ENCODE data around the gene USP12.

Gene USP12

GRCh38 chr13:27138457-27139093 is 33.0 kb downstream of the USP12 start:
- no peak for DNase-seq
- H3K27me3 Mint-ChIP-seq (ENCODE audit: low read depth, poor library complexity): peaks cover 2% of the 10 kb centered on the region
- H3K4me3 Mint-ChIP-seq: no peak overlapping the region
- H3K36me3 Mint-ChIP-seq (ENCODE audit: low read depth): peaks cover 35% of the 10 kb centered on the region
- H3K27ac Mint-ChIP-seq: peak overlapping the region; percentile 84
- H3K4me1 Mint-ChIP-seq: peaks cover 9% of the 10 kb centered on the region
- peaks cover 37% of the 10 kb centered on the region for H3K9me3 Mint-ChIP-seq
- TF ChIP-seq CTCF (IDR thresholded peaks at IDR 0.05): no peak

GRCh38 chr13:27137759-27138158 is 33.9 kb downstream of the USP12 start:
- no peaks in the 10 kb centered on the region for H3K27me3 Mint-ChIP-seq (ENCODE audit: low read depth, poor library complexity)
- no peak for TF ChIP-seq CTCF (IDR thresholded peaks at IDR 0.05)
- peaks cover 9% of the 10 kb centered on the region for H3K4me1 Mint-ChIP-seq
- no peak overlapping the region for H3K4me3 Mint-ChIP-seq
- H3K36me3 Mint-ChIP-seq (ENCODE audit: low read depth): peaks cover 32% of the 10 kb centered on the region
- DNase-seq: peak; percentile 5
- peak overlapping the region; percentile 84 for H3K27ac Mint-ChIP-seq
- peaks cover 29% of the 10 kb centered on the region for H3K9me3 Mint-ChIP-seq

- peak overlapping the region; percentile 64 for H3K27ac Mint-ChIP-seq
- H3K4me1 Mint-ChIP-seq: peaks cover 9% of the 10 kb centered on the region
- H3K9me3 Mint-ChIP-seq: peaks cover 29% of the 10 kb centered on the region
- no peak overlapping the region for H3K4me3 Mint-ChIP-seq
- no peak for TF ChIP-seq CTCF (IDR thresholded peaks at IDR 0.05)
- H3K27me3 Mint-ChIP-seq (ENCODE audit: low read depth, poor library complexity): no peaks in the 10 kb centered on the region
- no peak for DNase-seq
- H3K36me3 Mint-ChIP-seq (ENCODE audit: low read depth): peaks cover 35% of the 10 kb centered on the region
These were observed 36.6 kb downstream of the USP12 start for GRCh38 chr13:27135023-27135422.

- H3K9me3 Mint-ChIP-seq: peaks cover 28% of the 10 kb centered on the region
- H3K27ac Mint-ChIP-seq: no peak overlapping the region
- TF ChIP-seq CTCF (IDR thresholded peaks at IDR 0.05): no peak
- H3K4me1 Mint-ChIP-seq: peaks cover 9% of the 10 kb centered on the region
- H3K27me3 Mint-ChIP-seq (ENCODE audit: low read depth, poor library complexity): no peaks in the 10 kb centered on the region
- H3K36me3 Mint-ChIP-seq (ENCODE audit: low read depth): peaks cover 36% of the 10 kb centered on the region
- H3K4me3 Mint-ChIP-seq: no peak overlapping the region
- DNase-seq: no peak
These were observed 37.7 kb downstream of the USP12 start for GRCh38 chr13:27133889-27134288.

GRCh38 chr13:27132538-27132937 is 39.1 kb downstream of the USP12 start:
- H3K4me1 Mint-ChIP-seq: peaks cover 2% of the 10 kb centered on the region

More at GRCh38 chr13:27132538-27132937, 39.1 kb downstream of the USP12 start:
- no peak for TF ChIP-seq CTCF (IDR thresholded peaks at IDR 0.05)
- no peak for DNase-seq
- Mint-ChIP-seq H3K36me3 (ENCODE audit: low read depth) (peaks cover 50% of the 10 kb centered on the region), H3K9me3 (peaks cover 41% of the 10 kb centered on the region), H3K27me3 (ENCODE audit: low read depth, poor library complexity) (no peaks in the 10 kb centered on the region), H3K4me3 (no peak overlapping the region), H3K27ac (no peak overlapping the region)

All from nephron progenitor cell (in vitro differentiated cells).